GM21515 (cell line): ENCODE measurements around the gene DOK1.

ENCODE experiments used
- ATAC-seq: cut with Tn5 transposase; IDR thresholded peaks from one replicate; pipeline ENCODE4 v1.9.1; 2021; ENCODE audit not compliant: unreplicated experiment

The DOK1 gene

DNA sequence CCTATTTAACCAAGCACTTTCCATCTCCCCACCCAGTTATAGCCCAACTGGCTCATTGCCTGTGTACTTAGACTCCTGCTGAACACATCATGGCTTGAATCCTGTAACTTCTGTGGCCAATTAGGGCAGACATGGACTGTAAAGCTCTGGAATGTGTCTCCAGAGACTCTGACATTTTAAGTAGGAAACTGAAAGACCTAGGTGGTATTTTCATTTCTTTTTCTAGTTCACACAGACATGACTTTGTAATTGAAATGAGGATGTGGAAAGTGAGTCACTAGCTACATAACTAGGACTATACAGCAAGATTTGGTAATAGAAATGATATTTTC lies 12.2 kb downstream of the DOK1 start:
- ATAC-seq: no peak

DNA sequence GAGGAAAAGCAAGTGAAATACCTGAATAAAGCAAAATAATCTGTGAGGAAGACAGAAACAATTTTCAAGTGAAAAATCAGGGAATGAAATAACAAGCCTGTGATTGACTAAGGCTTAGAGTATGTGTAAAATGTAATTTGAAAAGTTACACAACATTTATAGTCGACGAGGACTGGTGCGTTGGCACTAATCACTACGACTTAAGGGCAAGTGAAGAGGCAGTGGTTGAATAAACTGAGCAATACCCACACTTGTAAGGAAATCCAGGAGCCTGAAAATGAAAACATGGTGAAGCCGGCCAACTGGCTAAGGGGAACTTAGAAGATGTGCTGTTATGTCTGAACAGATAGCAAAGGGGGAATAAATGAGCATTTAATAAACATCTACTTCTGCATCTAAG lies 13.4 kb downstream of the DOK1 start:
- no peak for ATAC-seq

GRCh38 chr2:74569686-74570085 lies 15.2 kb downstream of the DOK1 start:
- no peak for ATAC-seq

- peak; percentile 61 for ATAC-seq
Observed at GRCh38 chr2:74571058-74571457, 16.5 kb downstream of the DOK1 start.

DNA sequence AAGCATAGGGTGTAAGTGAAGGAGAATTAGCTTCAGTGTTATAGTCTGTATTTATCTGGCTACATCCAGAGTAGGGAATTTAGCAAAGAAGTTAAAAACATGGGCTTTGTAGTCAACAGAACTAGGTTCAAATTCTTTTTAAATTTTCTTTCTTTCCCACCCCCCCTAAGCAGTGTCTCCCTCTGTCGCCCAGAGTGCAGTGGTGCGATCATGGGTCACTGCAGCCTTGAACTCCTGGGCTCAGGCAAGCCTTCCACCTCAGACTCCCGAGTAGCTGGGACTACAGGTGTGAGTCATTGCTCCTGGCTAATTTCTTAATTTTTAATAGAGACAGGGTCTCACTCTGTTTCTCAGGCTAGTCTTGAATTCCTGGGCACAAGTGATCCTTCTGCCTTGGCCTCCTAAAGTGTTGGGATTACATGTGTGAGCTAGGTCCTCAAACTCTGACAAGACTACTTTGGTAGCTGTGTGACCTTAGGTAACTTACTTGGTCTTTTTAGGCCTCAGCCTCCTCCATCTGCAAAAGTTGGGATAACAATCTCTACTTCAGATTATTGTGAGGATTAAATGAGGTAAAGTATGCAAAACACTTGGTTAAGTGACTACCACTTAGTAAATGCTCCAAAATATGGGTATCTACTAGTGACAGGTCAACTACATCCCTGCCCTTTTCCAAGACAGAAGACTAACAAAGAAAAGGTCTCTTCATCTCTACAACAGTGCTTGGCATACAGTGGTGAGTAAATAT lies 17.8 kb downstream of the DOK1 start:
- ATAC-seq: no peak

- ATAC-seq: peak; percentile 49
Observed at GRCh38 chr2:74573747-74574562, 19.4 kb downstream of the DOK1 start.

GRCh38 chr2:74575320-74575719 lies 20.8 kb downstream of the DOK1 start:
- no peak for ATAC-seq

DNA sequence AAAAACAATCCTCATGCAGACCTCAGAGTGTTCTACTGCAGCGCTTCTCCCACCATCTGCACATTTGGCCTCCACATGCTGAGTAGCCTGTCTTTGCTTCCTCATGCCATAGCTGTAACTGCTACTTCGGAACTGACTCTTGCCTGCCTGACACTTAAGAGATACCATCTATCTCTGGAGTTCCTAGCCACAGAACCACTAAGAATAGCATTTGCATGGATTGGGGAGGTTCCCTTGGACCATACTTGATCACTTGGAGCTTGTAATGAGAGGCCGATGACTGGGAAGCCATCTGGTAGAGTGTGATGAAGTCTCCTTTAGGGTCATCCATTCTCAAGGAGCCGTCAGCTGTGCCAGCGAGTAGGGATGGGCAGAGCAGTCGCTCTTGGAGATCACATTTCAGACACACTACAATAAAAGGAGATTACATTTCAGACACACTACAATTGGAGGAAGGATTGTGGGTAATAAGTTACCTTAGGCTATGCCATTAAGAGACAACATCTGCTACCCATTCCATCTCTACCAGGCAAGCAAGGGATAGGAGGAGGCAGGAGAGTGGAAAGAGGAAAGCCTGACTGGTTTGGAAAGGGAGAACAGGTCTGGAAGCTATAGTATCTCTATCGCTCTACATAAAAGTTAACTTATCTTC lies 21.8 kb downstream of the DOK1 start:
- no peak for ATAC-seq

- no peak for ATAC-seq
Observed at GRCh38 chr2:74576863-74577229, 22.3 kb downstream of the DOK1 start.

DNA sequence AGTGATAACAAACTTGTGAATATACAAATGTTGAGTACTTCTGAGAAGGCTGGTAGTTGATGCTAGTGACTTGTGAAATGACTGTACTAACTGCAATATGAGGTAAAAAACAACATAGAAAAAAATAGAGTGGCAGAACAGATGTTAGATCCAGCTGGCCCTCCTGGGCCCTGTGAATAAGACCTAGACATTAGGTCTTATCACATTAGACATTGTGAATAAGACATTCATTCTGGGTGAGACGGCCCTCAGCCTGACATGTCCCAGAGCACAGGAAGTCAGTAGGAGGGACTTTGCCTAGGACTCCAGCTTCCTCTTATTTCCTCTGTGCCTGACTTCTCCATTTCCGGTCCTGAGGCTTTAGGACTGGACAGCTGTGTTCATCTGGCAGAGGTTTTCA lies 22.9 kb downstream of the DOK1 start:
- ATAC-seq: no peak

DNA sequence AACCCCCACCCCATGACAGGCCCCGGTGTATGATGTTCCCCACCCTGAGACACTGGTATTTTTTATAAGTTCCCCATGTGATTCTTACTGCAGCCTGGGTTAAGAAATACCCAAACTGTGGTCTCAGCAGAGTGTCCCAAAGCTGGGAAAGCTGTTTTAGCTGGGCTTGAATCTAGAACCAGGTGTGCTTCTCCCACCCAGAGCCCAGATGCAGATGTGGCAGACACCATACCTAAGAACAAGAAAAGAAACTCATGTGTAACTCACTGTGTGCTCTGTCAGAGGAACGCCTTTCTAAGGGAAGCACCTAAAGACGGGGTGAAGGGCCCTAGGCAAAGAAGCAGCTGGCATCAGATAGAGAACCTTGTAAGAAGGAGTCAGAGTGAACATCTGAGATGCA lies 23.9 kb downstream of the DOK1 start:
- ATAC-seq: no peak

GRCh38 chr2:74581463-74581862 lies 26.9 kb downstream of the DOK1 start:
- no peak for ATAC-seq

GRCh38 chr2:74582184-74582583 lies 27.7 kb downstream of the DOK1 start:
- no peak for ATAC-seq

DNA sequence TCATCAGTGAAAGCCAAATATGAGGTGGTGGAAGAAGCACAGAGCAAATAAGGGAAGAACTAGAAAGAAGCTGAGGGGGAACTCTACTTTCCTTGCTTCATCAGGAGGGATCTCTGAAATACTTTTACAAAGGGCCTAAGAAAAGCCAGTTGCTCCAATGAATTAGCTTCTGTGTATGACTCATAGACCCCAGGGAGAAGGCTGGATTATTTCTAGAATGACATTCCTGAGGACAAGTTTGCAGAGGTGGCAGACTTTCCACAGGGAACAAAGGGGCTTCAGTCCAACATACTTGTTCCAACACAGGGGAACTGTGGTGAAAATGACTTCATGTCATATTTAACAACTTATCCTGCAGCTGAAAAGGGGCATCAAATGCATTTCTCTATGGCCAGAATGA lies 29.0 kb downstream of the DOK1 start:
- no peak for ATAC-seq

- ATAC-seq: no peak
Observed at GRCh38 chr2:74584088-74584645, 29.6 kb downstream of the DOK1 start.

DNA sequence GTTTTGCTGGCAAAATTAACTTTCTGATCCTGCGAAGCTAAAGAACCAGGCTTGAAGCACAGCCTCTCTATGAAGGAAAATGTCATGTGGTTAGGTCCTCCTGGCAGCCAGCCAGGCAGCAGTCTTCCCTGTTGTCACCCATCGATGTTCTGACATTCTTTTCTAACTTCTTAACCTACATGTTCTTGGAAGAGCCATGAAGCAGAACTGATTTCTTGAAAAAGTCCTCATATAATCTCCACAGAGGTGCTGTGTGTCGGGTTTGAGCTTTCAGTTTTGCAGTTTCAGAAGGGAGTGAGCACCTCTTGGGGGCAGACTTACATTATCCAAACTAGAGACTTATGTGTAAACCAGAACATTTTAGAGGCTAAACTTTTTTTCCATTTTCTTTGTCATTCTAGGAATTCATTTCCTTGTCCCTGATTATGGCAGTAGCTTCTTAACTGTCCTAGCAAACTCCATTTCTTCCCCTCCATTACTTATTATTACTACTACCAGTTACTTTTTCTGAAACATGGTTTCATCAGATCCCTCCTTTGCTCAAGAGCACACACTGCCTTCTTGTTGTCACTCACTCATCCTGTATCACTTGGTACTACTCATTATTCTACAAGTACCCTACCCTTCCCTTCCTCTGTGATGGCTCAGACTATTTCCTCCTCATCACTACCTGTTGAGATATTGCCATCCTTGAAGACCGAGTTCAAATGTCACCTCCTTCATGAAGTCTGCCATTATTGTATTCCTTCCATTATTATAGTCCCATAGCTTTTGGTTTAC lies 31.1 kb downstream of the DOK1 start:
- ATAC-seq: no peak

- no peak for ATAC-seq
Observed at GRCh38 chr2:74587664-74588277, 33.3 kb downstream of the DOK1 start.

DNA sequence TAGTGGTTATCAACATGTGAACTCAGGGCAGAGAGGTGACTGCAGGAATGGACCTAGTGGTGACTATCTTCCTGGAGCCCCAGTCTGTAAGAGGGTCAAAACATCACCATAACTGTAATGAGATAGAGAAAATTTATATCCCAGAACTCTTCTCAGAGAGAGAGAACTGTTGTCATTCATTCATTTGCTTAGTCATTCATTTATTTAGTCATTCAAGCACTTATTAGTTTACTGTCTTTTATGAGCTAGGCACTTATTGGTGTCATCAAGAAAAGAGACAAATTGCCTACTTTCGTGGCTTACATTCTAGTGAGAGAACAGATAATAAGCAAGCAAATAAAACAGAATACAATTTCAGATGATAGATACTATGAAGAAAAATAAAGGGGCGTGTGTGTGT lies 34.1 kb downstream of the DOK1 start:
- no peak for ATAC-seq

DNA sequence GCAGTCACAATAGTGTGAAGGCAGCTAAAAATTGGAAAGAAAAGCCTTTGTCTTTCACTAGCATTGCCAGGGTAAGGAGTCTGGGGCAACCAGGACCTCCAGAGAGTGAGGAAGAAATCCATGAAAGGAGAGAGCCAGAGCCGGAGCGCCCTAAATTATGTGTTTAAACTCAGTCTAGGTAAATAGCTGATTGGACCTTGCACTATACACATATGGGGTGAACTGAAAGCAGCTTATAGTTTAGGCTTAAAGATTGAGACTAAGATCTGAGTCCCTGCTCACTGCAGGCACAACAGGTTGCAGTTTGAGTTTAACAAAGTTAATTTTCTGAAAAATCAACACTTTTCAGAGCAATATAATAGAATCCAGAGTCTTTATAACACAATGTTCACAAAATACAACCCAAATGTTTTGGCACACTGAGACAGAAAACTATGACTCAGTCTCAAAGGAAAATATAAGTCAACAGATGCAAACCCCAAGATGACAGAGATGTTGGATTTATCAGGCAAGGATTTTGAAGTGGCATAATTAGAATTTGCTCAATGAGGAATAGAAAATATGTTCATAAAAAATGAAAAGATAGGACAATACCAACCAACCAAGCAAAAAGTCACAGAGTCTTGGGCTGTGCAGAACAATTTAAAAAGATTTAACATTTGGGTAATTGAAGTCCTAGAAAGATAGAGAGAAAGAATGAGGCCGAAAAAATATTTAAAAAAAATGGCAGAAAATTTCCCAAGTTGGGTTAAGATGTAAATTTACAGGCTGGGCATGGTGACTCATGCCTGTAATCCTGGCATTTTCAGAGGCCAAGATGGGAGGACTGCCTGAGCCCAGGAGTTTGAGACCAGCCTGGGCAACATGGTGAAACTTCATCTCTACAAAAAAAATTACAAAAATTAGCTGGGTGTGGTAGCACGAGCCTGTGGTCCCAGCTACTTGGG lies 39.6 kb downstream of the DOK1 start:
- ATAC-seq: no peak

DNA sequence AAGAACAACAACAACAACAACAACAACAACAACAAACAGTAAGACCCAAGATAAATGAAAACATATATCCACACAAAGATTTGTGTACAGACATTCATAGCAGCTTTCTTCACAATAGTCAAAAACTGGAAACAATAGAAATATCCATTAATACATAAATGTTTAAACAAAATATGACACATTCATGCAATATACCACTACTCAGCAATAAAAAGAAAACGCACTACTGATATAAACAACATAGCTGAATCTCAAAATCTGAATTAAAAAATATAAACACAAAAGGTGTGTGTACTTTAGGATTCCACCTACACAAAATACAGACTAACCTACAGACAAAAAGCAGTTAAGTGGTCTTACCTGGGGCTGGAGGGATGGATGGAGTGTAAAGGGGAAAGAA lies 42.1 kb downstream of the DOK1 start:
- ATAC-seq: no peak
